NCI-H128 (cell line): ENCODE measurements around the gene CRYBG2.
"Not testable (repeated sequence)": the region's sequence is repeated elsewhere in the genome, so short reads cannot be mapped to it uniquely, and the experiment has no call there.

Experiments
- DNase-seq: peaks from one replicate; lab custom pipeline; 2025; ENCODE audit not compliant: unreplicated experiment; lab: John Stamatoyannopoulos, UW

CRYBG2 gene

GRCh38 chr1:26322042-26322331, 31.9 kb downstream of the CRYBG2 start:
- DNase-seq: no peak

GRCh38 chr1:26321315-26322041, 32.5 kb downstream of the CRYBG2 start:
- peak; percentile 86 for DNase-seq

GRCh38 chr1:26320896-26321295, 33.0 kb downstream of the CRYBG2 start:
- no peak for DNase-seq

- no peak for DNase-seq
Observed at GRCh38 chr1:26318338-26319064, 35.4 kb downstream of the CRYBG2 start.

- no peak for DNase-seq
Observed at GRCh38 chr1:26317612-26318337, 36.2 kb downstream of the CRYBG2 start, which contains the start of gene CD52. Gene CD52, plus strand, starts transcription at chr1:26317958. Its CDS starts 60 bp downstream, at chr1:26318018.

GRCh38 chr1:26317146-26317545, 36.8 kb downstream of the CRYBG2 start:
- no peak for DNase-seq

GRCh38 chr1:26315874-26316850, 37.8 kb downstream of the CRYBG2 start:
- DNase-seq: no peak

GRCh38 chr1:26314501-26314900, 39.4 kb downstream of the CRYBG2 start:
- no peak for DNase-seq

- not testable (repeated sequence) for DNase-seq
Observed at GRCh38 chr1:26307966-26308899, 45.7 kb downstream of the CRYBG2 start.

- DNase-seq: no peak
Observed at GRCh38 chr1:26307363-26307781, 46.6 kb downstream of the CRYBG2 start.

- DNase-seq: peak; percentile 98
Observed at GRCh38 chr1:26306290-26307229, 47.4 kb downstream of the CRYBG2 start, which contains the start of gene UBXN11. Gene UBXN11, minus strand, starts transcription at chr1:26306636. Its CDS starts 3,753 bp downstream, at chr1:26302883.

- no peak for DNase-seq
Observed at GRCh38 chr1:26305667-26306289, 48.2 kb downstream of the CRYBG2 start.

- no peak for DNase-seq
Observed at GRCh38 chr1:26302733-26303405, 51.1 kb downstream of the CRYBG2 start.

GRCh38 chr1:26300578-26301275, 53.2 kb downstream of the CRYBG2 start:
- DNase-seq: no peak

- no peak for DNase-seq
Observed at GRCh38 chr1:26297791-26298124, 56.2 kb downstream of the CRYBG2 start.

- DNase-seq: no peak
Observed at GRCh38 chr1:26297057-26297790, 56.7 kb downstream of the CRYBG2 start.
